HepG2 (cell line): ENCODE measurements around the gene NOC4L. TPM values are rescaled to one million over a fixed set of nuclear protein-coding genes. Genes with fewer than 3 reads are reported as not detected.

ENCODE experiments used
- ATAC-seq: fragments of 200-7000 bp; cut with Tn5 transposase; 3 replicates; pipeline ENCODE4 v1.9.1; 2020; ENCODE audit warnings: mild to moderate bottlenecking, moderate library complexity
- BruUV-seq: library from RNA; stranded (reverse); fragments of 400-500 nt; replicated peaks from 2 replicates; lab custom pipeline; 2021; lab: Mats Ljungman, UMichigan
- CTCF ChIA-PET: fragments of 300-600 bp; formaldehyde crosslinking; extraction: SDS; loops from one replicate; lab custom pipeline; 2021; ENCODE audit warnings: low total read pairs, inconsistent platforms, low intra/inter-chr PET ratio; lab: Yijun Ruan, JAX
- POLR2A ChIA-PET: fragments of 350-600 bp; sonication (Branson Sonifier 250); formaldehyde crosslinking; loops from one replicate; lab custom pipeline; 2020; ENCODE audit warnings: antibody characterized with exemption, inconsistent platforms; lab: Yijun Ruan, JAX
- DNase-seq: peaks from one replicate; pipeline ENCODE4 v3.0.0-alpha.2; 2015; ENCODE audit warnings: low spot score
- FAIRE-seq: peaks from 3 replicates; lab custom pipeline; 2011; peaks lifted over from hg19 to GRCh38; lab: Jason Lieb, UNC
- H2AFZ ChIP-seq: one replicate; pipeline ENCODE4 v1.6.1; 2011; ENCODE audit warnings: low read length, inconsistent platforms
- H3K27ac ChIP-seq: fragments of 300-600 bp; 3 replicates; pipeline ENCODE4 v1.8.0; 2011; ENCODE audit warnings: mixed run types, mild to moderate bottlenecking, mixed read lengths, low read length, inconsistent platforms; ENCODE audit not compliant: insufficient read depth; ENCODE audit errors: extremely low read length
- H3K27me3 ChIP-seq, 2 experiments: fragments of 200-600 bp in 1 of 2; 2 replicates in 1 of 2; 3 replicates in 1 of 2; pipeline versions ENCODE4 v1.6.0 to v1.8.0; 2011; ENCODE audit warnings: low read length in 2 of 2, mild to moderate bottlenecking in 2 of 2, moderate library complexity in 2 of 2, inconsistent platforms in 1 of 2; ENCODE audit not compliant: insufficient read depth in 2 of 2, control insufficient read depth in 1 of 2
- H3K36me3 ChIP-seq, 2 experiments: fragments of 200-600 bp in 1 of 2; replicated peaks in 1 of 2; 2 replicates in 1 of 2; 3 replicates in 1 of 2; pipeline versions ENCODE4 v1.5.1 to v1.8.0; 2011; ENCODE audit warnings: low read length in 2 of 2, inconsistent platforms in 1 of 2; ENCODE audit not compliant: insufficient read depth in 2 of 2, control insufficient read depth in 1 of 2
- H3K4me1 ChIP-seq: 2 replicates; pipeline ENCODE4 v1.5.1; 2012; ENCODE audit warnings: low read length, inconsistent platforms; ENCODE audit not compliant: insufficient read depth
- H3K4me2 ChIP-seq: 2 replicates; pipeline ENCODE4 v1.6.0; 2011; ENCODE audit warnings: low read depth, low read length, inconsistent platforms
- H3K4me3 ChIP-seq, 3 experiments: fragments of 200-600 bp in 1 of 3; sonication (generic), shearing (Covaris generic) in 1 of 3; replicated peaks in 1 of 3; 2 replicates each; pipeline ENCODE4 v1.5.1; 2011 to 2016; ENCODE audit warnings: low read length in 3 of 3, inconsistent platforms in 2 of 3, low read depth in 2 of 3, mild to moderate bottlenecking in 2 of 3, control low read depth in 1 of 3, mixed read lengths in 1 of 3; ENCODE audit not compliant: insufficient read depth in 1 of 3
- H3K79me2 ChIP-seq: one replicate; pipeline ENCODE4 v1.6.1; 2011; ENCODE audit warnings: low read length, inconsistent platforms; ENCODE audit not compliant: insufficient read depth
- H3K9ac ChIP-seq: 2 replicates; pipeline ENCODE4 v1.6.0; 2011; ENCODE audit warnings: mild to moderate bottlenecking, low read depth, low read length, inconsistent platforms; ENCODE audit not compliant: insufficient read depth
- H3K9me3 ChIP-seq: 2 replicates; pipeline ENCODE4 v1.5.1; 2012; ENCODE audit warnings: mild to moderate bottlenecking, low read length
- H4K20me1 ChIP-seq: 2 replicates; pipeline ENCODE4 v1.6.0; 2011; ENCODE audit warnings: inconsistent platforms, mild to moderate bottlenecking, low read length, moderate library complexity; ENCODE audit not compliant: insufficient read depth
- BCL3 ChIP-seq: sonication (generic); formaldehyde crosslinking; IDR thresholded peaks from 2 replicates; pipeline ENCODE4 v1.5.1; 2020; ENCODE audit warnings: mild to moderate bottlenecking, missing genetic modification reagents, moderate library complexity
- HOMEZ ChIP-seq: IDR thresholded peaks from 2 replicates; pipeline ENCODE4 v1.6.1; 2016; ENCODE audit warnings: low read depth
- MAFF ChIP-seq: IDR thresholded peaks from 2 replicates; pipeline ENCODE4 v1.6.1; 2011; ENCODE audit warnings: low read depth, low read length, improper control_type of control experiment
- ZBTB38 ChIP-seq: sonication (generic); formaldehyde crosslinking; IDR thresholded peaks from 2 replicates; pipeline ENCODE4 v1.5.1; 2020; ENCODE audit warnings: mild to moderate bottlenecking, missing genetic modification reagents
- WGBS: methylation state at CpG from one replicate; pipeline ENCODE4 v1.1.6; 2017; ENCODE audit warnings: low lambda C conversion rate; 5-methylcytosine and 5-hydroxymethylcytosine counted together
- in situ Hi-C: cut with HindIII; loops from 2 replicates; pipeline ENCODE4 v1.10.0; 2017; ENCODE audit warnings: low pct_unique_long_range_greater_than_20kb; ENCODE audit not compliant: extremely low pct_ligation_motif_present
- intact Hi-C: fragments of 100-400 bp; cut with micrococcal nuclease; formaldehyde crosslinking; loops from one replicate; pipeline ENCODE4 v1.10.0; 2022; ENCODE audit not compliant: unreplicated experiment
- polyA plus RNA-seq, 8 experiments: library from polyadenylated mRNA; depleted of rRNA in 3 of 8; stranded (reverse) in 7 of 8; unstranded in 1 of 8; fragments of >200 nt; fragmentation: Illumina TruSeq in 4 of 8; extraction: Trizol in 4 of 8; gene quantifications; 2 replicates each; pipeline versions ENCODE4 v1.2.1 to v1.2.3, GENCODE V29; 2011 to 2016; ENCODE audit warnings: low read depth in 4 of 8, missing spikeins in 1 of 8, mixed read lengths in 1 of 8; ENCODE audit not compliant: insufficient read depth in 1 of 8
- total RNA-seq, 5 experiments: library from RNA; depleted of rRNA; stranded (reverse); fragments of >200 nt; fragmentation: Illumina TruSeq; extraction: Trizol; gene quantifications; 2 replicates each; pipeline ENCODE4 v1.2.3, GENCODE V29; 2016; ENCODE audit warnings: low read depth in 1 of 5

The NOC4L gene
- total and polyA plus RNA-seq, 2 of the 13 experiments (the other 11 are each of a cell fraction or from before 2014, with no cell fraction given): 4.3 to 14.6 TPM

GRCh38 chr12:132151766-132152410 is 7.6 kb downstream of the NOC4L start:
- no peak for TF ChIP-seq BCL3 (CRISPR knock-in tag)
- TF ChIP-seq ZBTB38 (CRISPR knock-in tag): no peak
- TF ChIP-seq MAFF: no peak
- no peak for TF ChIP-seq HOMEZ (CRISPR knock-in tag)
- CTCF ChIA-PET: no interaction called here
- no peak for FAIRE-seq

More at GRCh38 chr12:132151766-132152410, 7.6 kb downstream of the NOC4L start:
- H3K27ac ChIP-seq: no peak overlapping the region
- DNase-seq (no peak), ATAC-seq (no peak)
- in situ Hi-C loops (no loop called here), intact Hi-C loops (no loop called here)
- peaks cover 14% of the 10 kb centered on the region for H3K4me1 ChIP-seq
- no peak overlapping the region for H3K4me2 ChIP-seq
- H3K9me3 ChIP-seq: no peaks in the 10 kb centered on the region
- peaks cover 0 to 2% of the 10 kb centered on the region in 2 experiments; a peak in 1 of 5 replicates for H3K36me3 ChIP-seq
- 99% methylated on average over 14 of the region's 32 CpGs for WGBS
- no peak overlapping the region for H2AFZ ChIP-seq
- no TSS peak for BruUV-seq
- H3K79me2 ChIP-seq: no peaks in the 10 kb centered on the region
- H4K20me1 ChIP-seq: peaks cover 3% of the 10 kb centered on the region; the same call in 1 of the 2 replicates
- H3K4me3 ChIP-seq: no peak overlapping the region
- POLR2A ChIA-PET: no interaction called here
- no peak overlapping the region for H3K9ac ChIP-seq
- H3K27me3 ChIP-seq: no peaks in the 10 kb centered on the region
